PC-9 (cell line): ENCODE results near the gene TNP2. TPM values are rescaled to one million over a fixed set of nuclear protein-coding genes. Genes with fewer than 3 reads are reported as not detected.

Source experiments
- BruUV-seq: library from RNA; stranded (reverse); fragments of 400-500 nt; replicated peaks from 2 replicates; lab custom pipeline; 2021; lab: Mats Ljungman, UMichigan
- CTCF ChIA-PET: fragments of 300-600 bp; sonication (Branson Sonifier 250); formaldehyde crosslinking; loops from one replicate; lab custom pipeline; 2022; ENCODE audit warnings: antibody characterized with exemption; lab: Charles Lee
- POLR2A ChIA-PET: fragments of 300-600 bp; sonication (Branson Sonifier 250); formaldehyde crosslinking; loops from one replicate; lab custom pipeline; 2022; ENCODE audit warnings: antibody characterized with exemption; ENCODE audit not compliant: unreplicated experiment; lab: Charles Lee
- DNase-seq, 2 experiments: peaks; one replicate each; pipeline versions ENCODE4 v3.0.0 to v3.0.0-alpha.2; 2015 to 2022; ENCODE audit warnings: mixed read lengths in 1 of 2
- H2AFZ ChIP-seq: fragments of 200-600 bp; sonication (generic); 2 replicates; pipeline ENCODE4 v1.8.1; 2017; ENCODE audit warnings: antibody characterized with exemption
- H3F3A ChIP-seq: fragments of 200-600 bp; sonication (generic); 2 replicates; pipeline ENCODE4 v1.8.1; 2017; ENCODE audit warnings: antibody characterized with exemption, mild to moderate bottlenecking, low read depth; ENCODE audit not compliant: insufficient read depth
- H3K27ac ChIP-seq: fragments of 200-600 bp; sonication (generic); 2 replicates; pipeline ENCODE4 v1.6.1; 2016; ENCODE audit warnings: mixed run types
- H3K27me3 ChIP-seq: fragments of 200-600 bp; sonication (generic); 2 replicates; pipeline ENCODE4 v1.6.1; 2016; ENCODE audit warnings: low read depth, mixed run types; ENCODE audit not compliant: insufficient read depth
- H3K36me3 ChIP-seq: fragments of 200-600 bp; sonication (generic); 2 replicates; pipeline ENCODE4 v1.6.1; 2016; ENCODE audit warnings: low read depth, mixed run types
- H3K4me1 ChIP-seq: fragments of 200-600 bp; sonication (generic); replicated peaks from 2 replicates; pipeline ENCODE4 v1.6.1; 2016; ENCODE audit warnings: mixed run types; ENCODE audit not compliant: insufficient read depth
- H3K4me2 ChIP-seq: fragments of 200-600 bp; sonication (generic); 2 replicates; pipeline ENCODE4 v1.6.1; 2017; ENCODE audit warnings: mixed run types
- H3K4me3 ChIP-seq: fragments of 200-600 bp; sonication (generic); 2 replicates; pipeline ENCODE4 v1.6.1; 2016; ENCODE audit warnings: mixed run types
- H3K79me2 ChIP-seq: fragments of 200-600 bp; sonication (generic); 2 replicates; pipeline ENCODE4 v1.6.1; 2017; ENCODE audit warnings: low read depth, mixed run types
- H3K9me2 ChIP-seq: fragments of 200-600 bp; sonication (generic); 2 replicates; pipeline ENCODE4 v1.8.1; 2017; ENCODE audit warnings: mild to moderate bottlenecking; ENCODE audit not compliant: insufficient read depth
- H3K9me3 ChIP-seq: fragments of 200-600 bp; sonication (generic); 2 replicates; pipeline ENCODE4 v1.8.1; 2016; ENCODE audit warnings: low read depth; ENCODE audit not compliant: insufficient read depth
- H4K20me1 ChIP-seq: fragments of 200-600 bp; sonication (generic); 2 replicates; pipeline ENCODE4 v1.8.1; 2017; ENCODE audit not compliant: insufficient read depth
- EZH2 ChIP-seq: fragments of 200-600 bp; sonication (generic); IDR thresholded peaks from 2 replicates; pipeline ENCODE4 v1.8.0; 2017; ENCODE audit warnings: antibody characterized with exemption, low read depth
- intact Hi-C: fragments of 100-400 bp; cut with micrococcal nuclease; formaldehyde crosslinking; loops from one replicate; pipeline ENCODE4 v1.10.0; 2022; ENCODE audit not compliant: unreplicated experiment
- total RNA-seq: library from RNA; stranded (reverse); gene quantifications from 2 replicates; pipeline ENCODE4 v1.2.3, GENCODE V29; 2021
- TF ChIP-seq, protein P1 (sequence below): fragments of 200-600 bp; sonication (generic); conservative IDR thresholded peaks from 2 replicates; pipeline ENCODE4 v1.6.1; 2017; ENCODE audit warnings: mixed run types, antibody characterized with exemption, mild to moderate bottlenecking, moderate library complexity

Gene TNP2
- total RNA-seq, 1 experiment from 2014 or later, result not detected

DNA sequence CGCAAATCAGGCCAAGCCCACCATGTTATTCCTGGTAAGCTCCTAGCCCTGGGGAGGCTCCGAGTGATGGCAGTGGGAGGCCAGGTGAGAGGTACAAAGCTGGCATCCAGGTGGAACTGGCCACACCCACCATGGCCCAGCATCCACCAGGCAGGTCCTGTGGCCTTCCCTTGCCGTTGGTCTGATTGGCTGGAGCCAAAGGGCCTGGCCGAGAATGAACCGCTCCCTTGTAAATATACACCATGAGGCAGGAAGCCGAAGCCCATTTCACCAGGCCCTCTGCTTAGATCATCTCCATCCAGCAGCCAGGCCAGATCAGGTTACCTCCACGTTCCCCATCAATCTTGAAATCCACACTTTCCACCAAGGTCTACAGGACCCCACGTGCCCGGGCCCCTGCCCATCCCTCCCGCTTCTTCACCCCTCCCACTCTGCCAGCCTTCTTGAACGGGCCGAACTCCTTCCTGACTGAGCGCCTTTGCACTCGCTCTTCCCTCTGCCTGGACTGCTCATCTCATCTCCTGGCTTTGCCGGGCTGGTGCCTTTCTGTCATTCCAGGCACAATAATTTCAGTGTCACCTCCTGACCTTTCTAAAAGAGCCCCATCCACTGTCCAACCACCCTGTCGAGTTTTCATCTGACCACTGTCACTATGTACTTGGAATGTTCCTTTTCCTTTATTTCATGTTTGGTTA is 18.9 kb downstream of the TNP2 start:
- intact Hi-C loops, result loop anchor here (10.0 kb wide), 1 partner anchor 195 kb away; no protein-coding TSS in a partner anchor
- H3K4me2 ChIP-seq, result no peak overlapping the region
- no peaks in the 10 kb centered on the region for H4K20me1 ChIP-seq
- TF ChIP-seq EZH2, result no peak
- TF ChIP-seq, protein P1, sequence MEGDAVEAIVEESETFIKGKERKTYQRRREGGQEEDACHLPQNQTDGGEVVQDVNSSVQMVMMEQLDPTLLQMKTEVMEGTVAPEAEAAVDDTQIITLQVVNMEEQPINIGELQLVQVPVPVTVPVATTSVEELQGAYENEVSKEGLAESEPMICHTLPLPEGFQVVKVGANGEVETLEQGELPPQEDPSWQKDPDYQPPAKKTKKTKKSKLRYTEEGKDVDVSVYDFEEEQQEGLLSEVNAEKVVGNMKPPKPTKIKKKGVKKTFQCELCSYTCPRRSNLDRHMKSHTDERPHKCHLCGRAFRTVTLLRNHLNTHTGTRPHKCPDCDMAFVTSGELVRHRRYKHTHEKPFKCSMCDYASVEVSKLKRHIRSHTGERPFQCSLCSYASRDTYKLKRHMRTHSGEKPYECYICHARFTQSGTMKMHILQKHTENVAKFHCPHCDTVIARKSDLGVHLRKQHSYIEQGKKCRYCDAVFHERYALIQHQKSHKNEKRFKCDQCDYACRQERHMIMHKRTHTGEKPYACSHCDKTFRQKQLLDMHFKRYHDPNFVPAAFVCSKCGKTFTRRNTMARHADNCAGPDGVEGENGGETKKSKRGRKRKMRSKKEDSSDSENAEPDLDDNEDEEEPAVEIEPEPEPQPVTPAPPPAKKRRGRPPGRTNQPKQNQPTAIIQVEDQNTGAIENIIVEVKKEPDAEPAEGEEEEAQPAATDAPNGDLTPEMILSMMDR, result no peak
- no peak overlapping the region for H3K27ac ChIP-seq
- H3K4me3 ChIP-seq, result no peak overlapping the region
- no peaks in the 10 kb centered on the region for H3K9me3 ChIP-seq
- no TSS peak for BruUV-seq
- H3K9me2 ChIP-seq, result no peaks in the 10 kb centered on the region
- H3K36me3 ChIP-seq, result no peaks in the 10 kb centered on the region
- peaks cover 13% of the 10 kb centered on the region; the same call in 1 of the 2 replicates for H3K4me1 ChIP-seq
- no peaks in the 10 kb centered on the region for H3K27me3 ChIP-seq
- peak; percentile 44 to 53 for DNase-seq
- ChIA-PET CTCF (interaction anchor here (0.6 kb wide), 1 partner anchor 264 kb away, joined by 3 read pairs; no protein-coding TSS in a partner anchor), POLR2A (no interaction called here)
- H2AFZ ChIP-seq, result no peak overlapping the region
- H3F3A ChIP-seq, result no peaks in the 10 kb centered on the region; the same call in 1 of the 2 replicates
- no peaks in the 10 kb centered on the region for H3K79me2 ChIP-seq

DNA sequence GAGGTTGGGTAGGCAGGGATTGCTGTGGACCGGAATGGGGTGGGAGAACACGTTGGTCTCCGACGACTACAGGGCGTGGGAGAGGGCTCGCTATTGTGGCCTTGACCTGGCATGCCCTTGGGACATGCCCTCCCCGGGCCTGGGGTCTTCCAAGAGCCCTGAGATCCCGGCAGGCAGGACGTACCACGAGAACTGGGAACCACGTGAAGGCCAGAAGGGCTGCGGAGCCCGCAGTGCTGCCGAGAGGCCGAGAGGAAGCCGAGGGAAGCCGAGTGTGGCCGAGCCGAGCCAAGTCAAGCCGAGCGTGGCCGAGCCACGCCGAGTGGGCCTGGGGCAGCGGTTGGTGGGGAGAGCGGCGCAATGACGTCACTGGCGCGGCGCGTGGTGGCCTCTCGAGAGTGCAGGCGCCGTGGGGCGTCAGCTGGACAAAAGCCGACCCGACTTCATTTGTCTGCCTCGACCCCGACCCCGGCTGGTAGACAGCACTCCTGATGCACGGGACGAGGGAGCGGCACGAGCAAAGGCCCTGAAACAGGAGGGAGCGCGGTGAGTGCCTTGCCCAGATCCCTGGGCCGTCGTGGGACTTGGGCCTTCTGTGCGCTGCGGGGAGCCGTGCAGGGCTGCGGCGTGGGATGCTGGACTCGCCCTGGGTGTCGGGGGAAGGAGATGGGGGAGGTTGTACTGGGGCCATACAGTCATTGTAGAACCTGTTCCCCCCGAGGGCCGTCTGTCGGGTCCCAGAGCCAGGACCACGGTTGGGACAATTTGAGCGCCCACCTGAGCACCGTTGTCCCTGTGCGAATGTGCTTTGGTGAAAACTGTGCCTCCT is 19.7 kb downstream of the TNP2 start:
- no peak for TF ChIP-seq EZH2
- TF ChIP-seq, protein P1, result no peak
- no peaks in the 10 kb centered on the region for H3K36me3 ChIP-seq
- H4K20me1 ChIP-seq, result no peaks in the 10 kb centered on the region
- H3K27ac ChIP-seq, result no peak overlapping the region
- no peaks in the 10 kb centered on the region for H3K27me3 ChIP-seq
- H3K4me1 ChIP-seq, result peaks cover 10% of the 10 kb centered on the region; the same call in 1 of the 2 replicates
- no TSS peak for BruUV-seq
- H3K9me3 ChIP-seq, result no peaks in the 10 kb centered on the region
- no peak overlapping the region for H3K4me3 ChIP-seq
- intact Hi-C loops, result loop anchor here (10.0 kb wide), 1 partner anchor 195 kb away; no protein-coding TSS in a partner anchor
- DNase-seq, result no peak
- no peaks in the 10 kb centered on the region for H3K79me2 ChIP-seq
- H3K9me2 ChIP-seq, result no peaks in the 10 kb centered on the region
- no peak overlapping the region for H2AFZ ChIP-seq
- ChIA-PET CTCF (no interaction called here), POLR2A (no interaction called here)
- no peaks in the 10 kb centered on the region; the same call in 1 of the 2 replicates for H3F3A ChIP-seq
- H3K4me2 ChIP-seq, result no peak overlapping the region

DNA sequence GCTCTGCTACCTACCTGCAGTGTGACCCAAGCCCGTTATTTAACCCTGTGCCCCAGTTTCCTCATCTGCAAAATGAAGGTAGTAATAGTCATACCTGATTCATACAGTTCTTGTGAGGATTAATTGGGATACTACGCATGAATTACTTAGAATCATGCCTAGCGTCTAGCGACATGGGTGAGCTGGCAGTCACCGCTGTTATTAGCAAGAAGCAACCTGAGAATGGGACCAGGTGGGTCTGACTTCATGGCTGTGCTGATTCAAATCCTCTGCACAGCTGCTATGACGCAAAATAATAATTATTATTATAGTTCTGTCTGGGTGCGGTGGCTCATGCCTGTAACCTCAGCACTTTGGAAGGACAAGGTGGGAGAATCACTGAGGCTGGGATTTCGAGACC is 21.0 kb downstream of the TNP2 start:
- Histone ChIP-seq H3K79me2 (no peaks in the 10 kb centered on the region), H3K27me3 (no peaks in the 10 kb centered on the region), H3F3A (no peaks in the 10 kb centered on the region; the same call in 1 of the 2 replicates), H3K9me3 (no peaks in the 10 kb centered on the region), H3K27ac (no peak overlapping the region), H3K9me2 (no peaks in the 10 kb centered on the region), H3K4me1 (no peaks in the 10 kb centered on the region), H3K36me3 (no peaks in the 10 kb centered on the region), H4K20me1 (no peaks in the 10 kb centered on the region), H2AFZ (no peak overlapping the region), H3K4me3 (no peak overlapping the region), H3K4me2 (no peak overlapping the region)
- BruUV-seq, result no TSS peak
- TF ChIP-seq, protein P1, result no peak
- no peak for TF ChIP-seq EZH2
- DNase-seq, result no peak
- intact Hi-C loops, result no loop called here
- ChIA-PET POLR2A (no interaction called here), CTCF (interaction anchor here (0.7 kb wide), 1 partner anchor 53 kb away, joined by 4 read pairs; no protein-coding TSS in a partner anchor)
